Body of pancreas (tissue), 4 donors: ENCODE measurements around the gene GALNT2.

Experiments used
- POLR2A ChIP-seq, 3 donors: fragments of 450-650 bp; IDR thresholded peaks; one replicate each; pipeline ENCODE4 v1.6.1; 2016; ENCODE audit warnings: antibody characterized with exemption in 3 of 3, mild to moderate bottlenecking in 2 of 3
- TF ChIP-seq, protein P1 (sequence below), 7 experiments: fragments of 450-650 bp in 4 of 7; fragments of 200-600 bp in 3 of 7; sonication (generic) in 3 of 7; IDR thresholded peaks; one replicate each; pipeline ENCODE4 v1.5.1; 2016 to 2019; ENCODE audit warnings: antibody characterized with exemption in 7 of 7

GRCh38 chr1:230091473-230092231 lies 24.6 kb downstream of the GALNT2 start:
- TF ChIP-seq, protein P1, sequence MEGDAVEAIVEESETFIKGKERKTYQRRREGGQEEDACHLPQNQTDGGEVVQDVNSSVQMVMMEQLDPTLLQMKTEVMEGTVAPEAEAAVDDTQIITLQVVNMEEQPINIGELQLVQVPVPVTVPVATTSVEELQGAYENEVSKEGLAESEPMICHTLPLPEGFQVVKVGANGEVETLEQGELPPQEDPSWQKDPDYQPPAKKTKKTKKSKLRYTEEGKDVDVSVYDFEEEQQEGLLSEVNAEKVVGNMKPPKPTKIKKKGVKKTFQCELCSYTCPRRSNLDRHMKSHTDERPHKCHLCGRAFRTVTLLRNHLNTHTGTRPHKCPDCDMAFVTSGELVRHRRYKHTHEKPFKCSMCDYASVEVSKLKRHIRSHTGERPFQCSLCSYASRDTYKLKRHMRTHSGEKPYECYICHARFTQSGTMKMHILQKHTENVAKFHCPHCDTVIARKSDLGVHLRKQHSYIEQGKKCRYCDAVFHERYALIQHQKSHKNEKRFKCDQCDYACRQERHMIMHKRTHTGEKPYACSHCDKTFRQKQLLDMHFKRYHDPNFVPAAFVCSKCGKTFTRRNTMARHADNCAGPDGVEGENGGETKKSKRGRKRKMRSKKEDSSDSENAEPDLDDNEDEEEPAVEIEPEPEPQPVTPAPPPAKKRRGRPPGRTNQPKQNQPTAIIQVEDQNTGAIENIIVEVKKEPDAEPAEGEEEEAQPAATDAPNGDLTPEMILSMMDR (IDR thresholded peaks at IDR 0.05) = no peak
- no peak for TF ChIP-seq POLR2A (IDR thresholded peaks at IDR 0.05)
